H1 (cell line): ENCODE data around the gene ATG5. TPM values are rescaled to one million over a fixed set of nuclear protein-coding genes. Genes with fewer than 3 reads are reported as not detected.

ENCODE experiments used
- CTCF ChIA-PET: fragments of 300-600 bp; sonication (Branson Sonifier 250); formaldehyde crosslinking; loops from one replicate; lab custom pipeline; 2021; ENCODE audit not compliant: partially characterized antibody; lab: Charles Lee
- POLR2A ChIA-PET: fragments of 300-600 bp; sonication (Branson Sonifier 250); formaldehyde crosslinking; loops from one replicate; lab custom pipeline; 2021; ENCODE audit warnings: inconsistent platforms; ENCODE audit not compliant: partially characterized antibody; lab: Charles Lee
- DNase-seq, 2 experiments: peaks; one replicate each; pipeline versions ENCODE4 v3.0.0 to v3.0.0-alpha.2; 2010 to 2022; ENCODE audit warnings: low spot score in 2 of 2, low read depth in 1 of 2, mixed read lengths in 1 of 2
- FAIRE-seq: peaks from 2 replicates; lab custom pipeline; 2011; peaks lifted over from hg19 to GRCh38; lab: Jason Lieb, UNC
- H2AFZ ChIP-seq: 2 replicates; pipeline ENCODE4 v1.8.1; 2012; ENCODE audit warnings: low read length, inconsistent platforms
- H2AK5ac ChIP-seq: 2 replicates; pipeline ENCODE4 v1.6.1; 2013; ENCODE audit warnings: low read depth, low read length
- H2BK120ac ChIP-seq: replicated peaks from 2 replicates; pipeline ENCODE3; 2013; ENCODE audit warnings: low read depth, low read length, inconsistent platforms
- H2BK12ac ChIP-seq: 2 replicates; pipeline ENCODE4 v1.6.1; 2013; ENCODE audit warnings: low read depth, low read length
- H2BK15ac ChIP-seq: 2 replicates; pipeline ENCODE4 v1.6.1; 2013; ENCODE audit warnings: low read length
- H2BK20ac ChIP-seq: 2 replicates; pipeline ENCODE4 v1.6.1; 2013; ENCODE audit warnings: low read length
- H2BK5ac ChIP-seq: 2 replicates; pipeline ENCODE4 v1.6.1; 2013; ENCODE audit warnings: low read depth, low read length
- H3K14ac ChIP-seq: 2 replicates; pipeline ENCODE4 v1.6.1; 2013; ENCODE audit warnings: inconsistent platforms; ENCODE audit not compliant: insufficient read length
- H3K18ac ChIP-seq: 2 replicates; pipeline ENCODE4 v1.6.1; 2013; ENCODE audit warnings: low read length; ENCODE audit errors: extremely low read depth
- H3K23ac ChIP-seq: 2 replicates; pipeline ENCODE4 v1.6.1; 2013; ENCODE audit warnings: inconsistent platforms; ENCODE audit not compliant: insufficient read length
- H3K23me2 ChIP-seq: 2 replicates; pipeline ENCODE4 v1.6.1; 2013; ENCODE audit warnings: low read depth, low read length
- H3K27ac ChIP-seq: 2 replicates; pipeline ENCODE4 v1.6.1; 2011; ENCODE audit warnings: low read depth, low read length, inconsistent platforms
- H3K27me3 ChIP-seq, 4 experiments: replicated peaks in 1 of 4; 1 replicate in 1 of 4; 2 replicates in 3 of 4; pipeline versions ENCODE4 v1.6.1 to v1.8.1; 2011 to 2013; ENCODE audit warnings: low read length in 3 of 4, mild to moderate bottlenecking in 3 of 4, inconsistent platforms in 2 of 4, mixed read lengths in 2 of 4, moderate library complexity in 1 of 4; ENCODE audit not compliant: control insufficient read depth in 3 of 4, insufficient read depth in 3 of 4; ENCODE audit errors: extremely low read depth in 1 of 4
- H3K36me3 ChIP-seq, 4 experiments: 2 replicates each; pipeline versions ENCODE4 v1.6.1 to v1.8.1; 2011 to 2013; ENCODE audit warnings: mild to moderate bottlenecking in 4 of 4, low read length in 3 of 4, moderate library complexity in 2 of 4, control low read depth in 1 of 4, inconsistent platforms in 1 of 4; ENCODE audit not compliant: insufficient read depth in 4 of 4, control insufficient read depth in 2 of 4
- H3K4ac ChIP-seq: replicated peaks from 2 replicates; pipeline ENCODE3; 2013; ENCODE audit warnings: low read length, low read depth, mixed read lengths, inconsistent platforms; ENCODE audit not compliant: insufficient read length
- H3K4me1 ChIP-seq, 4 experiments: replicated peaks in 1 of 4; 1 replicate in 1 of 4; 2 replicates in 3 of 4; pipeline versions ENCODE4 v1.6.1 to v1.8.1; 2011 to 2013; ENCODE audit warnings: low read length in 3 of 4, inconsistent platforms in 2 of 4, mixed read lengths in 1 of 4; ENCODE audit not compliant: insufficient read depth in 4 of 4, control insufficient read depth in 3 of 4
- H3K4me2 ChIP-seq, 2 experiments: 2 replicates each; pipeline versions ENCODE4 v1.6.1 to v1.8.1; 2011 to 2013; ENCODE audit warnings: low read depth in 2 of 2, low read length in 2 of 2, control low read depth in 1 of 2, inconsistent platforms in 1 of 2, mild to moderate bottlenecking in 1 of 2; ENCODE audit not compliant: insufficient read depth in 1 of 2
- H3K4me3 ChIP-seq, 4 experiments: fragments of 200-600, 300-600 bp in 1 of 4; sonication (generic), shearing (Covaris generic), sonication (Bioruptor Twin) in 1 of 4; 2 replicates each; pipeline versions ENCODE4 v1.5.1 to v1.8.1; 2011 to 2016; ENCODE audit warnings: low read length in 4 of 4, low read depth in 3 of 4, control low read depth in 2 of 4, inconsistent platforms in 2 of 4, mild to moderate bottlenecking in 2 of 4, mixed read lengths in 1 of 4, moderate library complexity in 1 of 4; ENCODE audit not compliant: insufficient read depth in 2 of 4; ENCODE audit errors: extremely low read depth in 1 of 4
- H3K56ac ChIP-seq: replicated peaks from 2 replicates; pipeline ENCODE3; 2013; ENCODE audit warnings: low read depth, mild to moderate bottlenecking, mixed read lengths, low read length, inconsistent platforms; ENCODE audit not compliant: insufficient read length
- H3K79me1 ChIP-seq: 2 replicates; pipeline ENCODE4 v1.6.1; 2013; ENCODE audit warnings: low read depth, low read length, control low read depth
- H3K79me2 ChIP-seq, 2 experiments: 2 replicates each; pipeline versions ENCODE4 v1.6.1 to v1.8.1; 2012 to 2013; ENCODE audit warnings: low read length in 2 of 2, mild to moderate bottlenecking in 2 of 2, inconsistent platforms in 1 of 2; ENCODE audit not compliant: insufficient read depth in 2 of 2, control insufficient read depth in 1 of 2
- H3K9ac ChIP-seq, 4 experiments: replicated peaks in 1 of 4; 1 replicate in 1 of 4; 2 replicates in 3 of 4; pipeline versions ENCODE4 v1.6.1 to v1.8.1; 2011 to 2013; ENCODE audit warnings: low read depth in 3 of 4, low read length in 3 of 4, control low read depth in 2 of 4, mild to moderate bottlenecking in 2 of 4, moderate library complexity in 2 of 4, inconsistent platforms in 1 of 4; ENCODE audit errors: extremely low read depth in 1 of 4
- H3K9me3 ChIP-seq, 2 experiments: 2 replicates each; pipeline versions ENCODE4 v1.6.1 to v1.8.1; 2012 to 2013; ENCODE audit warnings: mild to moderate bottlenecking in 2 of 2, moderate library complexity in 2 of 2, control low read depth in 1 of 2, inconsistent platforms in 1 of 2, low read depth in 1 of 2, low read length in 1 of 2, mixed read lengths in 1 of 2; ENCODE audit not compliant: insufficient read depth in 2 of 2
- H4K20me1 ChIP-seq, 2 experiments: replicated peaks in 1 of 2; 2 replicates each; pipeline versions ENCODE3 to v1.8.1; 2011 to 2013; ENCODE audit warnings: inconsistent platforms in 2 of 2, low read length in 2 of 2, mild to moderate bottlenecking in 1 of 2; ENCODE audit not compliant: insufficient read depth in 2 of 2, control insufficient read depth in 1 of 2
- H4K5ac ChIP-seq: 2 replicates; pipeline ENCODE4 v1.6.1; 2013; ENCODE audit warnings: low read length, low read depth, mixed read lengths, inconsistent platforms; ENCODE audit not compliant: insufficient read length
- H4K8ac ChIP-seq: 2 replicates; pipeline ENCODE4 v1.8.0; 2013; ENCODE audit warnings: mild to moderate bottlenecking, moderate library complexity, low read length, inconsistent platforms; ENCODE audit not compliant: insufficient read depth; ENCODE audit errors: extremely low read depth
- H4K91ac ChIP-seq: replicated peaks from 2 replicates; pipeline ENCODE3; 2013; ENCODE audit warnings: low read length, mixed read lengths, inconsistent platforms; ENCODE audit not compliant: insufficient read length
- BCL11A ChIP-seq, 2 experiments: IDR thresholded peaks; one replicate each; pipeline ENCODE4 v1.6.1; 2011; ENCODE audit warnings: low read depth in 2 of 2, low read length in 2 of 2, mild to moderate bottlenecking in 2 of 2
- JUN ChIP-seq: IDR thresholded peaks from 2 replicates; pipeline ENCODE4 v1.6.1; 2011; ENCODE audit warnings: low read depth, mild to moderate bottlenecking, improper control_type of control experiment, low read length
- PHF8 ChIP-seq: fragments of 200-600 bp; sonication (generic); conservative IDR thresholded peaks from 2 replicates; pipeline ENCODE4 v1.7.1; 2012; ENCODE audit warnings: low read depth, mild to moderate bottlenecking, inconsistent platforms, low read length, moderate library complexity
- RBBP5 ChIP-seq: IDR thresholded peaks from 2 replicates; pipeline ENCODE4 v1.7.1; 2012; ENCODE audit warnings: low read depth, mild to moderate bottlenecking, inconsistent platforms, low read length, moderate library complexity, borderline replicate concordance
- SIRT6 ChIP-seq: IDR thresholded peaks from one replicate; pipeline ENCODE4 v1.7.1; 2012; ENCODE audit warnings: low read length, inconsistent platforms
- WGBS, 2 experiments: shearing (Covaris generic) in 1 of 2; methylation state at CpG; one replicate each; pipeline versions ENCODE4 v1.1.6 to v1.1.7; 2013 to 2015; ENCODE audit warnings: low lambda C conversion rate in 2 of 2, mixed read lengths in 2 of 2, inconsistent platforms in 1 of 2, low coverage in 1 of 2, missing lambda C conversion rate in 1 of 2; ENCODE audit not compliant: insufficient replicate concordance in 2 of 2, insufficient coverage in 1 of 2, insufficient read length in 1 of 2; ENCODE audit errors: extremely low coverage in 1 of 2, missing lambda C conversion rate in 1 of 2; 5-methylcytosine and 5-hydroxymethylcytosine counted together
- polyA plus RNA-seq, 7 experiments: library from polyadenylated mRNA; depleted of rRNA in 3 of 7; stranded (reverse) in 5 of 7; unstranded in 2 of 7; fragments of >200 nt in 5 of 7; fragments of 200-250 nt in 2 of 7; gene quantifications; 1 replicate in 5 of 7; 2 replicates in 1 of 7; 4 replicates in 1 of 7; pipeline versions ENCODE4 v1.2.1 to v1.2.3, GENCODE V29; 2011 to 2013; ENCODE audit warnings: missing spikeins in 2 of 7, mixed read lengths in 2 of 7
- total RNA-seq: library from RNA; stranded (reverse); fragmentation: NEBNext Ultra II Directional; extraction: Animal tissue kit (Norgen Biotek cat#: 25700); gene quantifications from 2 replicates; pipeline ENCODE4 v1.2.1, GENCODE V29; 2021

The ATG5 gene
- total and polyA plus RNA-seq, 2 of the 8 experiments (the other 6 are each of a cell fraction or from before 2014, with no cell fraction given): 18.2 to 39.0 TPM

DNA sequence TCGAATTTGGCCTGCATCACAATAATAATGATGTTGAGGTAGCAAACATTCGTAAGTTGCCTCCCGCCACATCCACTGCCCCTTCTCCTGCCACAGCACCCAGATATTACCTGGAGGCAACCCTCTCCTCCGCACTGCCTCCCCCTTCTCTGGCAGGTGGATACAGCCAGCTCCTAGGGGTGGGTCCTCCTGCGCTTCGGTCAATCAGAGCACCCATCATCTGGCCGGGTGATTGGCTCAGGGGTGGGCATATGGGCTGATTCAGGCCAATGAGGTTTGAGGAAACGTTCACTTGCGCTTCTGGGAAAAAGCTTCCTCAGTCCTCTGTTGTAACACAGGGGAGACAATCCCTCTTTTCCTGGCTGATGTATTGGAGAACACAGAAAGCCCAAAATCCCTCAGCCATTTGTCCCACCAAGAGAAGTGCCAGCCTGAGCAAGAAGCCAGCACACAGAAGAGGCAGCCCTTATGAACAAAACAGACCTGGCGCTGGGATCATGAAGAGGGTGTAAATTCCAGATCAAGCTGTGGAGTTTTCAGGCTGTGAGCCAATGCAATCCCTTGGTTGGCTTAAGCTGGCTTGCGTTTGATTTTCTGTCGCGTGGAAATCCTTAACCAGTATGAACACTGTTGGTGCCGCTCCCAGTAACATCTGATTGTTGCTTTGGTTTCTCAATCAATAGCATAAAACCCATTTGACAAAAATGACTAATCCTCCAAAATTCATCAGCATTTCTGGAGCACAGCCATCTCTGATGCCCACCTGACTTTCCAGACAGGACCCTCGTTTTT is 157.3 kb downstream of the ATG5 start:
- Histone ChIP-seq H3K36me3 (no peaks in the 10 kb centered on the region), H3K4me3 (no peak overlapping the region), H3K56ac (no peak overlapping the region), H2BK120ac (peak overlapping the region; percentile 13), H3K79me1 (no peaks in the 10 kb centered on the region), H4K91ac (no peak overlapping the region), H3K18ac (peak overlapping the region; percentile 19; the same call in 1 of the 2 replicates), H2BK15ac (peak overlapping the region; percentile 73; the same call in 1 of the 2 replicates), H2AK5ac (no peak overlapping the region), H3K4me2 (no peak overlapping the region; a peak in 1 of 4 replicates), H2BK20ac (peak overlapping the region; percentile 64; the same call in 1 of the 2 replicates), H4K20me1 (no peaks in the 10 kb centered on the region), H3K4me1 (peaks cover 4 to 16% (median 9%) of the 10 kb centered on the region in 4 experiments), H3K9ac (no peak overlapping the region), H2AFZ (no peak overlapping the region), H4K5ac (no peak overlapping the region), H3K23me2 (no peaks in the 10 kb centered on the region), H2BK5ac (no peak overlapping the region), H3K27ac (no peak overlapping the region), H3K27me3 (no peaks in the 10 kb centered on the region; a peak in 1 of 7 replicates), H3K4ac (no peak overlapping the region), H3K9me3 (no peaks in the 10 kb centered on the region), H3K14ac (no peak overlapping the region), H4K8ac (no peak overlapping the region), H3K79me2 (no peaks in the 10 kb centered on the region), H2BK12ac (no peak overlapping the region), H3K23ac (no peak overlapping the region)
- TF ChIP-seq PHF8 (no peak), RBBP5 (no peak), SIRT6 (no peak), JUN (no peak), BCL11A (IDR thresholded peaks at IDR 0.05; ENCODE audit: low read depth in 2 of 2, low read length in 2 of 2) (no peak)
- no peak for FAIRE-seq
- DNase-seq: no peak
- 90% methylated on average over 15 of the region's 15 CpGs; no CpG with 5 or more reads in 1 of the 2 experiments for WGBS, 2 experiments
- POLR2A ChIA-PET: interaction anchor here (1.0 kb wide), 1 partner anchor 22 kb away, joined by 3 read pairs; no protein-coding TSS in a partner anchor
- CTCF ChIA-PET: interaction anchor here (0.8 to 2.4 kb wide), 8 partner anchors 16 to 119 kb away, joined by 3 to 11 read pairs (median 4); partner anchors contain the start of gene PRDM1
